GM13977 (cell line): ENCODE results near the gene ISYNA1.

ENCODE experiments used
- DNase-seq: peaks from one replicate; pipeline ENCODE4 v3.0.0; 2012; ENCODE audit warnings: low spot score
- CTCF ChIP-seq: IDR thresholded peaks from 2 replicates; pipeline ENCODE4 v1.5.1; 2012; ENCODE audit warnings: mild to moderate bottlenecking, control low read depth; ENCODE audit not compliant: insufficient read depth; ENCODE audit errors: extremely low read depth, missing control alignments
- in situ Hi-C: fragments of 300-500 bp; cut with MboI; formaldehyde crosslinking; loops from one replicate; pipeline ENCODE4 v1.12.0; 2022; ENCODE audit warnings: low sequenced_read_pairs, low pct_unique_long_range_greater_than_20kb, mixed read lengths, inconsistent platforms; ENCODE audit not compliant: unreplicated experiment

Gene ISYNA1

DNA sequence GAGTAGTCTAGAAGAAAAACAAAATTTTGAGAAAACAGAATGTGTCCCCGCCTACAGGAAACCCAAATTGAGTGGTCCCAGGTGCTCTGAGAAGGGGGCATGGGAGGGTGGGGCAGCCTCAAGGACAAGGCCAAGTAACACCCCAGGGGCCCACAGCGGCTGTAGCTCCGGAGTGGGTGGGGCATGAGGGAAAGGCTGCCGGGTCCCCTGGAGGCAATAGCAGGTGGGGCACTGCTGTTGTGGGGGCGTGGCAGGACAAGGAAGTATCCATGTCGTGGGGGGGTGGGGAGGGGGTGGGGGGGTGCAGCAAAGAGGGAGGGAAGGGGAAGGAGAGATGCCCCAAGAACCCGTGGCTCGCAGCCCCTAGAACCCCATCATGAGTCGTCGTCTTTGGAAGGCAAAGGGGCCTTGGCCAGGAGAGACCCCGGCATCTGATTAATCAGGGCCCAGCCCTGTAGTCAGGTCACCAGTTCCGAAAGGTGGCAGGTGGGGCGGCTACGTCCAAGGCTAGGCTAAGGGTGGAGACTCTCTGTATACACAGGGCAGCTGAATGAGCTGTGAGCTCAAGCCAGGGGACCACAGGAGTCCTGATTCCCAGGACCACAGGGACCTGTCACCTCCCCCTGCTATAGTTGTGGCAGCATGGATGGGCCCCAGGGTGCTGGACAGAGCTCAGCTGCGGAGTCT, 7.5 kb upstream of the ISYNA1 start:
- in situ Hi-C loops, result no loop called here
- TF ChIP-seq CTCF, result no peak

GRCh38 chr19:18444513-18444912, 6.6 kb upstream of the ISYNA1 start:
- in situ Hi-C loops, result no loop called here
- DNase-seq, result no peak
- no peak for TF ChIP-seq CTCF

More for the DNA sequence above, 7.5 kb upstream of the ISYNA1 start:
- DNase-seq, result no peak

GRCh38 chr19:18443831-18444230, 5.9 kb upstream of the ISYNA1 start:
- no peak for TF ChIP-seq CTCF
- no peak for DNase-seq
- in situ Hi-C loops, result no loop called here

DNA sequence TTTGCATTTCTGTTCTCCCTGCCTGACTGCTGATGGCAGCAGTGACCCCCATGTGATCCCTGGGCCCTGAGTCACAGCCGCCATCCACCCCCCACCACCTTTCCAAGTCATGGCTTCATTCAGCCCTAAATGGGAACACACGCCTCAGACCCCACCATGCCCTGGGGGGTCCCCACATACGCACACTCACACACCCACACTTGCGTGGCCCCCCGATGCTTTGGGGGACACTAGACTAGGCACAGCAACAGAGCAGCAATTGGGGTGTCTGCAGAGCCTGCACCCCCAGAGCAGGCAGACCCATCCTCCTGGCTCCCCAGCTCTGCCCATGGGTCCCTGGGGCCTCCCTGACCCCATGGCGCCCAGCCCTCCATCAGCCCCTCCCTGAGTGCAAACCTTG, 5.5 kb upstream of the ISYNA1 start:
- in situ Hi-C loops, result no loop called here
- no peak for TF ChIP-seq CTCF

GRCh38 chr19:18442941-18443340, 5.0 kb upstream of the ISYNA1 start:
- DNase-seq, result no peak
- in situ Hi-C loops, result no loop called here
- no peak for TF ChIP-seq CTCF

More for the DNA sequence above, 5.5 kb upstream of the ISYNA1 start:
- DNase-seq, result no peak

GRCh38 chr19:18441804-18442788, 4.2 kb upstream of the ISYNA1 start:
- TF ChIP-seq CTCF, result no peak

More at GRCh38 chr19:18441804-18442788, 4.2 kb upstream of the ISYNA1 start:
- DNase-seq, result no peak
- in situ Hi-C loops, result no loop called here
